Muscle of arm (tissue), 12 donors: ENCODE data around the gene KCNAB1. TPM values are rescaled to one million over a fixed set of nuclear protein-coding genes. Genes with fewer than 3 reads are reported as not detected.
"Not testable (repeated sequence)": the region's sequence is repeated elsewhere in the genome, so short reads cannot be mapped to it uniquely, and the experiment has no call there.

Source experiments
- DNase-seq: peaks from one replicate; pipeline ENCODE4 v3.0.0-alpha.2; 2013
- polyA plus RNA-seq, 12 donors: library from polyadenylated mRNA; unstranded; fragments of 120-200 nt; gene quantifications; one replicate each; pipeline ENCODE4 v1.2.1, GENCODE V29; 2013; ENCODE audit not compliant: insufficient read length in 12 of 12

KCNAB1 gene
- polyA plus RNA-seq, 12 donors: 4.0 to 7.5 (median 5.8) TPM; not detected in 2

DNA sequence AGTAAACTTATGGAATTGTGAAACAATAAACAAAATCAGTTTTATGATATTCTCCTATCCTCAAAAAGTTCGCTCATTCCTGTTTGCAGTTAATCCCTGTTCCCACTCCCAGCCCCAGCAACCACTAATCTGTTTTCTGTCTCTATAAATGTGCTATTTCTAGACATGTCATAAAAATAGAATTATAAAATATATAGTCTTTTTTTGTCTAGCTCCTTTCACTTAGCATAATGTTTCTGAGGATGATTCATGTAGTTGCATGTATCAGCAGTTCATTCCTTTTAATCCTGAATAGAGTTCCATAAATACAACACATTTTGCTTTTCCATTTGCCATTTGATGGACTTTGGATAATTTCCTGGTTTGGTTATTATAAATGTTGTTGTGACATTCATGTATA is 140.0 kb downstream of the KCNAB1 start:
- DNase-seq: no peak

DNA sequence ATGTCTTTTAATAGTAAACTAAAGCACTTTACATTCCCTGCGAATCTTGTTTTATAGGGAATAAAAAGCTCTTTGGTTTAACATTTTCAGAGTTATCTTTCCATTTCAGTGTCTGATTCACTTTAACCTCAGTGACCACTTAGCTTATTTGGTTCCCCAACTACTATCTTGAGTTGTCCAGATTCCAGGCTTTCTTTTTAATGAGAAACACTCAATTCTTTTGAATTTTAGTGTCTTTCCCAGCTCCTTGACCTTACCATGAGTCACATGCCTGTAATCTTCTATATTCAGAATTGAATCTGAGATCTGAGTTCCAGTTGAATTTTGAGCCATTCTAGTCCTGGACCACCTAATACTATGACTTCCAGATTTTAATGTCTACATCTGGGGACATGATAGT is 144.4 kb downstream of the KCNAB1 start:
- DNase-seq: no peak

DNA sequence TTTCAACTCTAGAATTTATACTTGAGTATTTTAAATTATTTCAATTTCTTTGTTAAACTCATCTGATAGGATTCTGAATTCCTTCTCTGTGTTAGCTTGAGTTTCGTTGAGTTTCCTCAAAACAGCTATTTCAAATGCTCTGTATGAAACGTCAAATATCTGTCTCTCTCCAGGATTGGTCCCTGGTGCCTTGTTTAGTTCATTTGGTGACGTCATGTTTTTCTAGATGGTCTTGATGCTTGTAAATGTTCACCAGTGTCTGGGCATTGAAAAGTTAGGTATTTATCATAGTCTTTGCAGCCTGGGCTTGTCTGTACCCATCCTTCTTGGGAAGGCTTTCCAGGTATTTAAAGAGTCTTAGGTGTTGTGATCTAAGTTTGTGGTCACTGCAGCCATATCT is 151.1 kb downstream of the KCNAB1 start:
- DNase-seq: no peak

DNA sequence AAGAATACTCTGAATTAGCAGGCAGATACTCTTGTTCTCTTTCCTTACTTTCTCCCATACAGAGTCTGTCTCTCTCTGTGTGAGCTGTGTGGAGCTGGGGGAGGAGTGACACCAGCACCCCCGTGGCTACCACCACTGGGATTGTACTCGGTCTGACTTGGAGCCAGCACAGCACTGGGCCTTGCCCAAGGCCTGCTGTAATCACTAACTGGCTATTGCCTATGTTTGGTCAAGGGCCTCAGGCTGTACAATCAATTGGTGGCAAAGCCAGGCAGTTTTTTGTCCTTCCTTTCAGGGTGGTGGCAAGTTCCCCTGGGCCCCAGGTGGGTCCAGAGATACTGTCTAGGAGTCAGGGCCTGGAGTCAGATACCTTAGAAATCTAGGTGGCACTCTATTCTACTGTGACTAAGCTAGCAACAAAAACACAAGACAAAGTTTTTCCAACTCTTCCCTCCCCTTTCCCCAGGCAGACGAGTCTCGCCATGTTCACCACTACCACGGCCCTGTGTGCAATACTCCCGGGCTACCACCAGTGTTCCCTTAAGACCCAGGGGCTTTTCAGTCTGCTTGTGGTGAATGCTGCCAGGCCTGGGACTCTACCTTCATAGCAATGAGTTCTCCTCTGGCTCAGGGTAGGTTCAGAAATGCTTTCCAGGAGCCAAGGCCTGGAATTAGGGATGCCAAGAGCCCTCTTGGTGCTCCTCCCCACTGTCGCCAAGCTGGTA is 151.8 kb downstream of the KCNAB1 start:
- no peak for DNase-seq

DNA sequence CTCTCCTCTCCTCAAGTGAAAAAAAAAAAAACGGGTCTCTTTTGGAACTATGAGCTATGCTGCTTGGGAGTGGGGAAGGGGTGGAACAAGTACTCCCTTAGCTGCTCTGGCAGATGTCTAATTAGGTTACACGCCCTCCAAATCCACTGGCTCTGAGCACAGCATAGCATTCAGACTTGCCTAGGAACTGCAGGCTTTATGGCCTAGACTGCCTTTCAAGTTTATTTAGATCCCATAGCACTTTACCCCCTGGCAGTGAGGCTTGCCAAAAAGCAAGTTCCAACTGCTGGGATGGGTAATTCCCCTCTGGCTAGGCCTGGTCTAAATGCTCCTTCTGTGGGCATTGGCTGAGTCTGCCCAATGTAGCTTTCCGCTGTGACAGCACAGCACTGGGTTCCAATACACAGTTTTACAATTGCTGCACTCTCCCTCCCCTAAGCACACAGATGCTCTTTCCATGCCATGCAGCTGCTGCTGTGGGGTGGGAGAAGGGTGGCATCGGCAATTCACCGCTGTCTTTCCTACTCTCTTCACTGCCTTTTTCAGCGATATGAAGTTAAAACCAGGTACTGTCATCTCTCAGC is 152.8 kb downstream of the KCNAB1 start:
- DNase-seq: peak; percentile 8

DNA sequence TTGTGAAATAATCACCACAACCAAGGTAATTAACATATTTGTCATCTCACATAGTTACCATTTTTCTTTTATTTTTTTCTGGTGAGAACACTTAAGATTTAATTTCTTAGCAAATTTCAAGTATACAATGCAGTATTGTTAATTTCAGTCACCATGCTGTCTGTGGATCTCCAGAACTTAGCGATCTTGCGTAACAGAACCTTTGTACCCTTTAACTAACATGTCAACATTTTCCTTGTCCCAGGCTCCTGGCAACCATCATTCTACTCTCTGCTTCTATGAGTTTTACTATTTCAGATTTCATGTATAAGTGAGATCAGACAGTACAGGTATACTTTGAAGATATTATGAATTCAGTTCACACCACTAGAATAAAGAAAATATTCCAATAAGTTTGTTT is 154.4 kb downstream of the KCNAB1 start:
- DNase-seq: no peak

DNA sequence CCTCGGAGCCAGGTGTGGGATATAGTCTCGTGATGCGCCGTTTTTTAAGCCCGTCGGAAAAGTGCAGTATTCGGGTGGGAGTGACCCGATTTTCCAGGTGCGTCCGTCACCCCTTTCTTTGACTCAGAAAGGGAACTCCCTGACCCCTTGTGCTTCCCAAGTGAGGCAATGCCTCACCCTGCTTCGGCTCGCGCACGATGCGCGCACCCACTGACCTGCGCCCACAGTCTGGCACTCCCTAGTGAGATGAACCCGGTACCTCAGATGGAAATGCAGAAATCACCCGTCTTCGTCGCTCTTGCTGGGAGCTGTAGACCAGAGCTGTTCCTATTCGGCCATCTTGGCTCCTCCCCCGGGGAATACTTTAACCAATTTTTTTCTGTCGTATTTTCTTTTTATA is 164.3 kb downstream of the KCNAB1 start:
- not testable (repeated sequence) for DNase-seq

DNA sequence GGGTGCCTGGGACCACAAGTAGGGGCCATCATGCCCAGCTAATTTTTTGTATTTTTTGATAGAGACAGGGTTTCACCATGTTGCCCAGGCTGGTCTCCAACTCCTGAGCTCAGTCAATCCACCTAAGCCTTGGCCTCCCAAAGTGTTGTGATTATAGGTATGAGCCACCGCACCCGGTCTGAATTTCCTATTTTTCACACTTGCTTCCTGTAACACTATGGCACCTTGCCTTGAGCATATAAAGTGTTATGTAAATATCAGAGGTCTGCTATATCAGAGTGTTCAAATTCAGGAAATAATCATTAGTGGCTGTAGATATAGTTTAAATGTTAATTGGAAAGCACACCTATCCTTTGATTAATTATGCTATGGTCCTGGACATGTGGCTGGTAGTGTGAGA is 165.2 kb downstream of the KCNAB1 start:
- no peak for DNase-seq

DNA sequence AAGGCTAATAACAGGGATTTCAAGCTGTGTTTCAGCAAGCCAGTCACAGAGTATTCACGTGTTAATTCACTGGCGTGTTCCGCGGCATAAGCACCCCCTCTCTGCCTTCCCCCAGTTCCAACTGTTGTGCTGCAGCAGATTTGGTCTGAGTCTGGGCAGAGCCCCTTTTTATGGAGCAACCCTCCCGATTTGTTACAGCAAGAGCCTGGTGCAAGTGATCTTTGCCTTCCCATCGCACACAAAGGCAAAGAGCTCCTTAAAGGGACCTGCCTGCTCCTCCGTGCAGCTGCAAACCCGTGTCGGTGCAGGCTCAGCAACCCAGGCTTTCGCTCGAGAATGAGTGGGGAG is 170.5 kb downstream of the KCNAB1 start:
- no peak for DNase-seq

DNA sequence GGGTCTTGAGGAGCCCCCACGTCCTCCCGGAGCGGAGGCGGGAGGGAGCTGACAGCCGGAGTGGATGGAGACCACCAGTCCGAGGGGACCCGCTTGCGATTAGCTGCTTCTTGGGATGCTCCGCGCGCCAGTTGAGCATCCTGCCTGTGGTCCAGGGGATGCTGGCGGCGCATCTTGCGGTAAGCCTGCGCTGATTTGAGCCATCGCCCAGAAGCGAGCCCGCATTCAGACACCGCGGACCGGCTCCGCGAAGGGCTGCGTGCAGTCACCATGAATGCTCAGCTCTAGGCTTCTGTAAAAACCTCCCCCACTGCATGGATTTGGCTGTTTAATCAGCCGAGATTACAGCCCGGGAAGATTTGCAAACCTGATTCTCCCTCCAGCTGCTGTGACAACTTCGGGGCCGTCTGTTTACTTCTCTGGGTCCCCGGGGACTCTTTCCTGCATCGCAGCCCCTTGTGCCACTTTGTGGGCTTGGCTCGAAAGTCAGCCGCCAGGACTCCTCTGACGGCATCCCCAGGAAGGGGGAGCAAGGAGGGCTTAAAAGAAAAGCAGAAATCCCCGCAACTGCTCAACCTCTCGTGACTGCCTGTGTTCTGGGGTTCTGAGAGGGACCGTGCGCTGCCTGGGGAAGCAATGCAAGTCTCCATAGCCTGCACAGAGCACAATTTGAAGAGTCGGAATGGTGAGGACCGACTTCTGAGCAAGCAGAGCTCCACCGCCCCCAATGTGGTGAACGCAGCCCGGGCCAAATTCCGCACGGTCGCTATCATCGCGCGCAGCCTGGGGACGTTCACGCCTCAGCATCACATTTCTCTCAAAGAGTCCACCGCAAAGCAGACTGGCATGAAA is 171.1 kb downstream of the KCNAB1 start:
- no peak for DNase-seq

DNA sequence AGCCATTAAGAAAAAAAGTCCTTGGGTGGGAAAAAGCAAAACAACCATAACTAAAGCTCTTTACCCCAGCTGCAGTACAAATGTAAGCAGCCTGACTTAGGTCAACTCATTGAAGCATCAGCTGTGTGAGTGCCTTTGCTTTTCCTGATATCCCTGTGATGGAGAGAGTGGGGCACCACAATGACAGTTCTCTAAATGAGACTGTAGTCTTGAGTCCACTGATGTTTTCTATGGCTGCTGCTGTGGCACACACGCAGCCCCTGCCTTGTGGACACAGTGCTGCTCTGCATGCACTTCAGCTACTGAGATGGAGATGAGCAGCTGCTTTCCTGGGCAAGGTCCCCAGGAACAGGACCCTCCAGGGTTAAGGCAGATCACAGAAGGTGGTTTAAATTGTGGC is 173.2 kb downstream of the KCNAB1 start:
- no peak for DNase-seq

DNA sequence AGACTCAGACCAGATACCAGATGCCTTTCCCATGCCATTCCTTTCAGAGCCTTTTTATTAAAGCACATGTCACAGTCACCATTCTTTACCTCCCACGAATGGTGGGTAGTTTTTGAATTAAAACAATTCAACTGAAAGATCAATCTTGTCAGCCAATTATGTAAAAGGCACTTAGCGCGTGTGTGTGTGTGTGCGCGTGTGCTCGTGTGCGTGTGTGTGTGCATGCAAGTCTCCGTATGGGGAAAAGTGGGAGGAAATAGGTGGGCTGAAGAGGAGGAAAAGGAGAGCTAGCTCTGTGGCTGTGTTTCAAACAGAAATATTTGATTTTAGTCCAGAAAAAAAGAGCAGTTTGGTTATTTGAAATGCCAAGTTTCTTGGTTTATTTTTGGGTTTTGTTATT is 177.2 kb downstream of the KCNAB1 start:
- no peak for DNase-seq

DNA sequence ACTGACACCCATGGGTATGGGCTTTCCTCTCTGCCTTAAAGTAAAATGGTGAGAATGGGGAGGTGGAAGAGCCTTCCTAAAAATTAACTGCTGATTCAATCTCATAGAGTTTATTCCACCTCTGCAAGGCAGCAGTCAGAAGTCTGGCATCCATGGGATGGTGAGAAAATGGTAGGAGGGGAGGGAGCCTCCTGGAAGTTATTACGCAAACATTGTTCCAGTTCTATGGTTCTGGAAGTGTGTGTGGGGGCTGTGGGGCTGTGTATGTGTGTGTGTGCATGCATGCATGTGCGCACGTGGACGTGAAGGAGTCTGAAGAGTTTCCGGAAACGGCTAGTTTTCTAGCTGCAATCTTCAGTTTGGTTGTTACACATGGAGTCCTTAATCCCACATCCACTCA is 177.6 kb downstream of the KCNAB1 start:
- DNase-seq: no peak

DNA sequence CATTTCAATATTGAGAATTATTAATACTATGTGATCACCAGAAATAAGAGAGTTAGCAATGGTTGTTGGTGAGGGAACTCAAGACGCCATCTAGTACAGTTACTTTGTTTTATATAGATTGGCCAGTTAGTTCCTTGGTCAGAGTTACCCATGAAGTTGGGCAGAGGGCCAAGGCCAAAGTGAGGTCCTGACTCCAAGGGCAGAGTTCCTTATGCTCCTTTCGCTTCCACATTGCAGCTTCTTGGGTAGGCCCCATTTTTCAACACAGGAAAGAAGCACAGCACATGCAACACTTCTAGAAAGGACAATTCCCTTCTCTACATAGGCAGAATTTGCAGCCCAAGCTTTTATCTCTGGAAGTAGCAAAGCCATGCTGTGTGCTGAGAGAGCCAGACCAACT is 178.6 kb downstream of the KCNAB1 start:
- no peak for DNase-seq

DNA sequence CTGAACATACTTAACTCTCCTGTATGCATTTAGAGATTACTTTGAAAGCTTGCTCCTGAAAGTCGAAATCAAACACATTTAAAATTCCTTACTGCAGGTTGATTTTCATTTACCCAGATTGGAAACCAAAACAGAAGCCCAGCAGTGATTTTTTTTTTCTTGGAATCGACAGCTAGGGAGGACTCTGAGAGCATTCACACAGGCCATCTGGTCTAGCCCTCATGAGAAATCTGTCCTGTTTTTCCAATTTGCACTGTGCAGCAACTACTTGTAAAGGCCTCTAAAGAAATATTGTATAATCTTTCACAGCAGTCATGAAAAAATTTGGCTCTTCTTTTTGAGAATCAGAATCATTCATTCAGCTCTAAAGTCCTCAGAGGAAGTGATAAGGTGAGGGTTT is 179.2 kb downstream of the KCNAB1 start:
- no peak for DNase-seq

DNA sequence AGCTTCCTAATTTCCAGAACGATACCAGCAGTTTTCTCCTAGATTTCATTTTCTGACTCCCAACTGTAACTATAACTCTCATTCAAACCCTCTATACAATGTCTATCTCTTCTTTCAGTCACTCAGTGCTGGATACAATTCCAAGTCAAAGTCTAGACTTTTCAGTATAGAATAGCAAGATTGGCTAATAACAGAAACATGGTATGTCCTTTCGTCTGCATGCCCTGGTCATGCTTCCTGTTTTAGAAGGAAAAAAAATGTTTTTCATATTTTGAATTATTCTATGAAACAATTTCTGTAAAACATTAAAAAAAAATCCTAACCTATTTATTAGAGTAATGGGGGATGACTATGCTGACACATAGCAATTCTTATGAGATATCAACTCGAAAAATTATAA is 180.0 kb downstream of the KCNAB1 start:
- no peak for DNase-seq

DNA sequence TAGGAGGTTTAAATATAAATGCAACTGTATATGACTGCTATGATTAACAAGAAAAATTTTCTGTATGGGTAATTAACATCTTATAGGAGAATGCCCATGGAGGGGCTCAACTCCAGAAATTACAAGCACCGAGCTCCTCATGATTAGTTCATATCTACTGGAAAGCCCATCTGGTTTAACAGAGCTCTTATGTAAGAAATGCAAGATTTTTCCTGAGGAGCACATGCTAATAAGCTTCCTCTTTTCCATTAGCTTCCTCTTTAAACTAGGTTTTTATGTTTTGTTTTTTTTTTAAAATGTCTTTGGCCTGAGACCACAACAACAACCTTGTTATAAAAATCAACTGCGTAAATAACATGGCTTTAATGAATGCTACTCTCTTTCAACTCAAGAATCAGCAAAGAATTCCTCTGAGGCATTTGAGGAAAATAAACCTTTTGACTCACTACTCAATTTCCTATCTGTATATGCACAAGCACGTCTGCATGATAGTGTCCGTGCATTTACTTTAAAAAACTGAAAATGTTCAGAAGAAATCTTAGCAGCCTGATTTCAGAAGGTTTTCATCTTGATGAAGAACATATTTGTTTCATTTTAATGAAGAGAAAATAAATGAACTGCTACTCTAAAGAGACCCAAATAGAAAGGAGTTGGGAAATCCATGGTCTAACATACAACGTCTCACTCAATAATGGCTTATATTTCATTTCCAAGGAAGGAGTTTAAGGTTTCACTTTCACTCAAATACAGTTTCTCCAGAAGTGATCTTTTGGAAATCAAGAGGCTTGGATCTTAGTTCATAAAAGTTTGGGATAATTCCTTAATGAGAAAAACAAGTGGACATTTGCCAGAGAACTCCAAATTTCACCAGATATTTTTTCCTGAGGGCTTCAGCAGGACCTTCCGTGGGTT is 180.8 kb downstream of the KCNAB1 start:
- no peak for DNase-seq

DNA sequence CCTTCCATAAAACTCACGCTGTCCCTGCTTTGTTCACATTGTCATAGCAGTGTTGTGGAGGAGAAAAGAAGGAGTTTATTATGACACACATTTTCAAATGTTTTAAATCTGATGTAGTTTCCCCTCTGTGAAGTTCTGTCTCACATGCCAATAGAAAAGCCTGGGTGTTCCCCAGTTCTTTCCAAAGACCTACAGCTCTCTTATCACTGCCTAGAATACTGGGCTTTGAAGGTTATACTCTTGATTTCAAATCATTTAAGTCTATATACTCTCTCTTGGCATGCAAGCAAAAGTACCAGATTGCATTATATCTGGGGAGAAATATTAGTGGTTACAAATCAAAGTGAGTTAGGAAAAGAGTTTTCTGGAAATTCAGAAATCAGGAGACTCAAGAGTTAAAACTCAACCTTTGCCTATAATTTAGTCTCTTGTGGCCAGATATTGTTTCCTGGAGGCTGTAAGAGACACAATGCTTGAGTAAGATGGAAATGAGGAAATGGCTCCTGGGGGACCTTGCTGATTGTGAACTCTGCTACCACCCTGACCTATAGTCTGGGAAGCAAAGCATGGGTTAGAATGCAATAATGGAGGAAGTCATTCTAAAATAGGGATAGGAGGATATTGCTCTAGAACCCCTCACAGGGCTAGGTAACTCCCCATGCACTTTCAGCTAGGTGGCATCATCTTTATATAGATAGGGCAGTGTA is 182.8 kb downstream of the KCNAB1 start:
- DNase-seq: no peak

DNA sequence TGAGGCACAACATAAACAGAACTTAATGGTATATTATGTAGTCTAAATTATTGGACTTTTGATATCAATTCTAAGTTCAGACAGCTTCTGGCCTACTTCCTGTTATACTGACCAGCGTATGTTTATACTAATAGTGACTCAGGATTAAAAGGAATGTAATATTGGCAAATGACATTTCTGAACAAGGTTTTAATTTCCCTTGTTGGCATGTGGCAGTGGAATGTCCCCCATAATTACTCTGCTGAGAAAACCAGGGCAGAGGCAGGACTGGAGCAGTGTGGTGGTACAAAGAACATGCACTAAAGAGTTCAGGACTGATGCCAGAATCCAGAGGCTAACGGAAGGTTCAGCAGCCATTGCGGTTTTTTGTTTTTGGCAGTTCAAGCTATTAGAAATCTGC is 184.0 kb downstream of the KCNAB1 start:
- no peak for DNase-seq

DNA sequence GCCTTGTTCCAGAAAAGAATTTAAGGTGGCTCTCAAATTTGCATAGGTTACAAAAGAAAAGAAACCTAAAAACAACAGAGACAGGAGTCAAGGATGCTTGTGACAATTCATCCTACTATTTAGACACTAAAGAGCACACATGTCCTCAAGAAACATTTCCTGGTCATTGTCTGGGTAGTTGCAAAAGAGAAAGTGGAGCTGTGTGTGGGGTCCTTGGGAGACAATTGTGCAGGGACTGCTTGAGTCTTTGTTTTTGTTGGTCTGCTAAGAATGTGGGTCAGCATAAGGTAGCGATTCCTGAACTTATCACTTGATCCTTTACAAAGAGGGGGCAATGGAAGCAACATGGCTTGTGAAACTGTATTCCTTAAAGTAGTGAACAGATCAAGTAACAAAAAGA is 185.3 kb downstream of the KCNAB1 start:
- DNase-seq: no peak

DNA sequence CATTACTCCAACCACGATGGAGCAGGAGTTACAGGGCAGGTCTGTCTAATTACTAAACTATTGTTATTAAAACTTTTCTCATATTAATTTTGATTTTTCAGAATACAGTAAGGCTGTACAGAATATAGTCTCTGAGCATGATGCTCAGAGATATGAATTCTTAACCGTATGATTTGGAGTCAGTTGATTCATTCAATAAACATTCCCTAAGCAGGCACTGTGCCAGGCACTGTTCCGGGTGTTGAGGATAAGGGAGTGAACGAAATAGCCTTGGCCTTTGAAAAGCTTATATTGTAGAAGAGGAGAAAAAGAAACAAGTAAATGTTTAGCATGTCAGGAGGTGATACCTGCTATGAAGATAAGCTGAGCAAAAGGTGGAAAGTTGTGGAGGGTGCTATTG is 187.3 kb downstream of the KCNAB1 start:
- DNase-seq: no peak
